ENCODE data around the gene CST5.

- no peak for TF ChIP-seq CTCF (IDR thresholded peaks at IDR 0.05)
- no peak for TF ChIP-seq POLR2A (IDR thresholded peaks at IDR 0.05)
Measured at GRCh38 chr20:23917024-23917725, 37.6 kb upstream of the CST5 start.
